Prostate gland (tissue), 2 donors: Measurements from ENCODE around the gene RAB3IL1. TPM values are rescaled to one million over a fixed set of nuclear protein-coding genes. Genes with fewer than 3 reads are reported as not detected.
A peak's percentile ranks its signal among the peaks of the same experiment; 100 is the strongest.

Experiments
- DNase-seq: peaks from one replicate; pipeline ENCODE4 v3.0.0-alpha.2; 2019; ENCODE audit warnings: low spot score
- H3K27ac ChIP-seq, 2 donors: fragments of 200-600 bp; sonication (generic); 2 replicates each; pipeline ENCODE4 v1.5.1; 2017 to 2019
- H3K27me3 ChIP-seq: fragments of 200-600 bp; sonication (generic); replicated peaks from 2 replicates; pipeline ENCODE4 v1.5.1; 2019; ENCODE audit not compliant: insufficient read depth
- H3K36me3 ChIP-seq, 2 donors: fragments of 200-600 bp; sonication (generic); 1 replicate in 1 of 2; 2 replicates in 1 of 2; pipeline versions ENCODE4 v1.5.1 to v1.8.1; 2017 to 2019
- H3K4me1 ChIP-seq: fragments of 200-600 bp; sonication (generic); replicated peaks from 2 replicates; pipeline ENCODE4 v1.5.1; 2019
- H3K4me3 ChIP-seq, 2 donors: fragments of 200-600 bp; sonication (generic); 2 replicates each; pipeline ENCODE4 v1.5.1; 2017 to 2019
- H3K9me3 ChIP-seq: fragments of 200-600 bp; sonication (generic); 2 replicates; pipeline ENCODE4 v1.5.1; 2017
- CTCF ChIP-seq, 4 experiments: fragments of 200-600 bp in 2 of 4; fragments of 450-650 bp in 2 of 4; sonication (generic) in 2 of 4; IDR thresholded peaks; 1 replicate in 3 of 4; 2 replicates in 1 of 4; pipeline ENCODE4 v1.5.1; 2016 to 2019; ENCODE audit warnings: antibody characterized with exemption in 4 of 4, mild to moderate bottlenecking in 2 of 4, moderate library complexity in 2 of 4
- POLR2A ChIP-seq: fragments of 450-650 bp; IDR thresholded peaks from one replicate; pipeline ENCODE4 v1.6.1; 2016; ENCODE audit warnings: antibody characterized with exemption, mild to moderate bottlenecking
- POLR2AphosphoS5 ChIP-seq: sonication (generic); formaldehyde crosslinking; IDR thresholded peaks from one replicate; pipeline ENCODE4 v1.6.1; 2017; ENCODE audit warnings: antibody characterized with exemption
- WGBS: methylation state at CpG from one replicate; pipeline ENCODE4 v1.1.5; 2018; 5-methylcytosine and 5-hydroxymethylcytosine counted together
- intact Hi-C: fragments of 100-400 bp; cut with DNase I; formaldehyde crosslinking; loops from one replicate; pipeline ENCODE4 v1.14.2; 2022
- total RNA-seq, 2 donors: library from RNA; depleted of rRNA; stranded (reverse); fragments of >200 nt; gene quantifications; one replicate each; pipeline ENCODE4 v1.1.0, GENCODE V29; 2016

The RAB3IL1 gene
- total RNA-seq, 2 donors from 2014 or later, result 3.5 to 53.0 TPM

GRCh38 chr11:61900251-61900650, 17.1 kb downstream of the RAB3IL1 start:
- no peak overlapping the region for H3K4me3 ChIP-seq
- no peaks in the 10 kb centered on the region for H3K36me3 ChIP-seq
- TF ChIP-seq CTCF (IDR thresholded peaks at IDR 0.05), result no peak
- no peak for TF ChIP-seq POLR2AphosphoS5
- no peak overlapping the region for H3K27ac ChIP-seq
- DNase-seq, result no peak
- H3K27me3 ChIP-seq, result no peaks in the 10 kb centered on the region
- 91% methylated on average over 17 of the region's 17 CpGs for WGBS
- H3K9me3 ChIP-seq, result no peaks in the 10 kb centered on the region
- no peaks in the 10 kb centered on the region for H3K4me1 ChIP-seq
- intact Hi-C loops, result no loop called here

- TF ChIP-seq CTCF (IDR thresholded peaks at IDR 0.05) (peak; percentile 97 to 100 (median 100)), POLR2AphosphoS5 (peak; percentile 60), POLR2A (no peak)
- Histone ChIP-seq H3K27ac (no peak overlapping the region), H3K27me3 (no peaks in the 10 kb centered on the region), H3K4me1 (no peaks in the 10 kb centered on the region), H3K9me3 (no peaks in the 10 kb centered on the region), H3K4me3 (no peak overlapping the region), H3K36me3 (no peaks in the 10 kb centered on the region)
- DNase-seq, result peak; percentile 63
- WGBS, result 48% methylated on average over 27 of the region's 27 CpGs
- intact Hi-C loops, result loop anchor here (2.0 to 5.0 kb wide), 2 partner anchors 46 to 208 kb away; no protein-coding TSS in a partner anchor
Observed at GRCh38 chr11:61899146-61899841, 18.1 kb downstream of the RAB3IL1 start.

GRCh38 chr11:61898247-61898582, 19.2 kb downstream of the RAB3IL1 start:
- Histone ChIP-seq H3K4me3 (no peak overlapping the region), H3K36me3 (no peaks in the 10 kb centered on the region), H3K4me1 (no peaks in the 10 kb centered on the region), H3K27me3 (no peaks in the 10 kb centered on the region), H3K9me3 (no peaks in the 10 kb centered on the region), H3K27ac (no peak overlapping the region)
- no peak for DNase-seq
- intact Hi-C loops, result loop anchor here (1.0 to 5.0 kb wide), 3 partner anchors 47 to 209 kb away; no protein-coding TSS in a partner anchor
- TF ChIP-seq POLR2A (no peak), CTCF (IDR thresholded peaks at IDR 0.05) (no peak), POLR2AphosphoS5 (no peak)
- WGBS, result 51% methylated on average over 9 of the region's 9 CpGs

GRCh38 chr11:61897387-61898246, 19.7 kb downstream of the RAB3IL1 start:
- 56% methylated on average over 17 of the region's 17 CpGs for WGBS
- DNase-seq, result peak; percentile 53
- peak overlapping the region in 1 of 2 donors; percentile 10 for H3K27ac ChIP-seq
- H3K4me1 ChIP-seq, result no peaks in the 10 kb centered on the region
- intact Hi-C loops, result loop anchor here (1.0 to 5.0 kb wide), 3 partner anchors 47 to 210 kb away; no protein-coding TSS in a partner anchor
- TF ChIP-seq POLR2AphosphoS5 (peak; percentile 14), CTCF (IDR thresholded peaks at IDR 0.05) (peak; percentile 64 to 88 (median 83)), POLR2A (no peak)
- no peaks in the 10 kb centered on the region for H3K9me3 ChIP-seq
- H3K27me3 ChIP-seq, result no peaks in the 10 kb centered on the region
- no peak overlapping the region for H3K4me3 ChIP-seq
- H3K36me3 ChIP-seq, result no peaks in the 10 kb centered on the region
